ENCODE results near the gene NDUFC2. TPM values are rescaled to one million over a fixed set of nuclear protein-coding genes. Genes with fewer than 3 reads are reported as not detected.
"Not testable (repeated sequence)": the region's sequence is repeated elsewhere in the genome, so short reads cannot be mapped to it uniquely, and the experiment has no call there.

NDUFC2 gene
- polyA plus RNA-seq, 3 donors, result 111 to 327 (median 210) TPM

DNA sequence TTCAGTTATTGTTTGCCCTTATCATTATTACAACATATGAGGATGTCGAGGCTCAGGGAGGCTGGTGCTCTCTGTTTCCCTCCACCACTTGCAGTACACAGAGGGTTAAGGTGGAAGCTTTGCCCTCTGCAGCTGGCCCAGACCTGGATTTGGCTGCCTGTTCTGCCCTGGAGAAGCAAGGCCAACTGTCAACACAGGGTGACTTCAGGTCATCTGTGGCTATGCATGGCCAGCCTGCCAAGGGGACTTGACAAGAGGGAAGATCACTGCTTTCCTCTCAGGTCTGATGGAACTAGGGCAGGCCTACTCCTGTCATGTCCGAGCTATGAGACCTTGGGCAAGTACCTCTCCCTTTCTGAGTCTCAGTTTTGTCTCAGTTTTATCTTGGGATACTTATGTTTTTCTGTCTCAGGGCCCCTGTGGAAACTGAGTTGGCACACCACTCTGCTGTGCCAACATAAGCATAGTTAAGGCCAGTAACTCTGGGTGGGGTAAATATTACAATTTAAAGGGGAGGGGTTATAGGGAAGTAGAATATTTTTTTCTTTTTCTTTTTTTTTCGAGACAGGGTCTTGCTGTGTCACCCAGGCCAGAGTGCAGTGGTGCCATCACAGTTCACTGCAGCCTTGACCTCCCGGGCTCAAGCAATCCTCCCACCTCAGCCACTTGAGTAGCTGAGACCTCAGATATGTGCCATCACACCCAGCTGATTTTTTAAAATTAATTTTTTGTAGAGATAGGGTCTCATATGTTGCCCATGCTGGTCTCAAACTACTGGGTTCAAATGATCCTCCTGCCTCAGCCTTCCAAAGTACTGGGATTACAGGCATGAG is 18.4 kb downstream of the NDUFC2 start:
- no peak overlapping the region for H3K27ac ChIP-seq (ENCODE audit: low read depth, low read length)
- WGBS, 3 donors, result 25 to 65% (median 60%) methylated on average over 4 of the region's 4 CpGs

DNA sequence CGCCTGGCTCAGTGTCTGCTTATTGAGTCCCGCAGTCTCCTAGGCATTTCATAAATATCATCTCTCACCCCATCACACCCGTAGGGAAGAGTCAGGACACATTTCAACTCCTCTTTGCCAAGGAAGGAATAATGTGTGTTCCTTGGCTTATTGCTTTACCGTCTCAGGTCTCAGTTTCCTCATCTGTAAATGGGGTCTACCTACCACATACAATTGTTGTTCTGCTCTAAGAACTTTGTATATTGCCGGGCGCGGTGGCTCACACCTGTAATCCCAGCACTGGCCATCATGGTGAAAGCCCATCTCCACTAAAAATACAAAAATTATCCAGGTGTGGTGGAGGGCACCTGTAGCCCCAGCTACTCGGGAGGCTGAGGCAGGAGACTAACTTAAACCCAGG is 19.1 kb downstream of the NDUFC2 start:
- WGBS, 3 donors, result 87 to 96% (median 94%) methylated on average over 8 of the region's 8 CpGs
- H3K27ac ChIP-seq (ENCODE audit: low read depth, low read length), result no peak overlapping the region

DNA sequence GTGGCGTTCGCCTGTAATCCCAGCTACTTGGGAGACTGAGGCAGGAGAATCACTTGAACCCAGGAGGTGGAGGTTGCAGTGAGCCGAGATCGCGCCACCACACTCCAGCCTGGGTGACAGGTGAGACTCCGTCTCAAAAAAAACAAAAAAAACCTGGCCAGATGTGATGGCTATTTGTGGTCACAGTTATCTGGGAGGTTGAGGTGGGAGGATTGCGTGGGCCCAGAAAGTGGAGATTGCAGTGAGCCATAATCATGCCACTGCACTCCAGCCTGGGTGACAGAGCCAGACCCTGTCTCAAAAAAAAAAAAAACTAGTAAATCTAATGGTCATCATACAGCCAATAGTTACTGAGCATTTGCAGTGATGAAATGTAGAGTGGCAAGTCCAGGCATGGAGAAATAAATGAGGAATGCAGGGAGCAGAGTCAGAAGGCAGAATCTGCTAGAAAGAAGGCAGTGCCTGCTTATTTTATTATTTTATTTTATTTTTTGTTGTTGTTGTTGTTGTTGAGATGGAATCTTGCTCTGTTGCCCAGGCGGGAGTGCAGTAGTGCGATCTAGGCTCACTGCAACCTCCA is 19.8 kb downstream of the NDUFC2 start:
- not testable (repeated sequence) for H3K27ac ChIP-seq (ENCODE audit: low read depth, low read length)
- WGBS, 3 donors, result 95 to 97% (median 96%) methylated on average over 9 of the region's 9 CpGs

DNA sequence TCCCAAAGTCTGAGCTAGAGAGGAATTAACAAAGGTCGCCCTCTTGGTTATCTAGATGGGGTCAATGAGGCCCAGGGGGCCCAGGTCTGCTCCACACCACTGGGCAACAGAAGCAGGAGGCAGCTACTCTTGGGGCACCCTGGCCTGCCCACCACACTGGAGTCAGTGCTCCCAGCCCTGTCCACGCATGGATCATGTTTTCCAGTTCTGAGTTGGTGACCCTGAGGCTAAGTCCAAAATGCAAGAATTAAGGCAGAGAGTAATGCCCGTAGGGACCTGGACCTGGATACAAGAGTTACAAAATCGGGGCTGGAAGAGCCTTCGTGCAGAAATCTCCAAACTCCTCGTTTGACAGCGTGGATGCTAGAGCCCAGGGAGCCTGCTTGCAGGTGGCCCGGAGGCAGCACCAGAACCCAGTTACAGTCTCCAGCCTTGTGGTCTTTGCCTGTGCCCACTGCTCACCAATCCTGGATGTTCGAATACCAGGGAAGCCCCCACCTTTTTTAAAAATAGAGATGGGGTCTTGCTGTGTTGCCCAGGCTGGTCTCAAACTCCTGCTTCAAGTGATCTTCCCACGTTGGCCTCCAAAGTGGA is 22.1 kb downstream of the NDUFC2 start:
- H3K27ac ChIP-seq (ENCODE audit: low read depth, low read length), result no peak overlapping the region
- WGBS, 3 donors, result 77 to 78% (median 77%) methylated on average over 10 of the region's 10 CpGs

DNA sequence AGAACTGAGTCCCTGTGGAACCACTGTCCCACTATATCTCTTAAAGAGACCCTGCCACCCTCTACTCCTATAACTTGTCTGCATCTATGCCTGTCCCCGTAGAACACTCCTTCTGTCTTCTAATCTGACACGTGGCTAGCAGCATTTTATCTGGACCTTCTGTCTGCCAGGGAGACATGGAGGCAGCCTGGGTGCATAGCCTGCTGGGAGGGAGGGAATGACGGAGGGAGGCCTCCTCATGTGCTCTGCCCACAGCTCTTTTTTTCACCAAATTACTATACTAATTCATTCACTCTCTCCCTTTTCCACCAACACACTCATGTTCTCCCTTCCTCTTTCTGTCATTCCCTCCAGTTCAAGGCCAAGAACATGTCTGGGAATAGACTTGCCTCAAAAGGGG is 23.6 kb downstream of the NDUFC2 start:
- no peak overlapping the region for H3K27ac ChIP-seq (ENCODE audit: low read depth, low read length)
- WGBS, 3 donors, result 60 to 78% (median 75%) methylated on average over 3 of the region's 3 CpGs

DNA sequence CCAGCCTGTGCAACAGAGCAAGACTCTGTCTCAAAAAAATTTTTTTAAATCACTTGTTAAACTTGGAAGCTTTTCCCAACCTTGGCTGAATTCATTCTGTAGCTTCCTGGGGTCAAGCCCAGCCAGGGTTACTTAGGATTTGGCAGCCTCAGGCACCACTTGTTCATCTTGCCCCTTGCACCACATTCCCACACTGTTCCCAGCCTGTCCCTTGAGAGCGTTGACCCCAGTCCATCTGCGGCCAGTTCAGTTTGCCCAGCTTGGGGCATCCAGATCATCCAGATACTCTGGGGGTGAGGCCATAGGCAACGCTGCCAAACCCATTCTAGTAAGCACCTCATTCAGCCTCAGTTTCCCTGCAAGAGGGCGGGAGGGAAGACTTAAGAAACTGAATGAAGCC is 24.7 kb downstream of the NDUFC2 start:
- 77 to 84% (median 83%) methylated on average over 4 of the region's 4 CpGs for WGBS, 3 donors
- no peak overlapping the region for H3K27ac ChIP-seq (ENCODE audit: low read depth, low read length)

DNA sequence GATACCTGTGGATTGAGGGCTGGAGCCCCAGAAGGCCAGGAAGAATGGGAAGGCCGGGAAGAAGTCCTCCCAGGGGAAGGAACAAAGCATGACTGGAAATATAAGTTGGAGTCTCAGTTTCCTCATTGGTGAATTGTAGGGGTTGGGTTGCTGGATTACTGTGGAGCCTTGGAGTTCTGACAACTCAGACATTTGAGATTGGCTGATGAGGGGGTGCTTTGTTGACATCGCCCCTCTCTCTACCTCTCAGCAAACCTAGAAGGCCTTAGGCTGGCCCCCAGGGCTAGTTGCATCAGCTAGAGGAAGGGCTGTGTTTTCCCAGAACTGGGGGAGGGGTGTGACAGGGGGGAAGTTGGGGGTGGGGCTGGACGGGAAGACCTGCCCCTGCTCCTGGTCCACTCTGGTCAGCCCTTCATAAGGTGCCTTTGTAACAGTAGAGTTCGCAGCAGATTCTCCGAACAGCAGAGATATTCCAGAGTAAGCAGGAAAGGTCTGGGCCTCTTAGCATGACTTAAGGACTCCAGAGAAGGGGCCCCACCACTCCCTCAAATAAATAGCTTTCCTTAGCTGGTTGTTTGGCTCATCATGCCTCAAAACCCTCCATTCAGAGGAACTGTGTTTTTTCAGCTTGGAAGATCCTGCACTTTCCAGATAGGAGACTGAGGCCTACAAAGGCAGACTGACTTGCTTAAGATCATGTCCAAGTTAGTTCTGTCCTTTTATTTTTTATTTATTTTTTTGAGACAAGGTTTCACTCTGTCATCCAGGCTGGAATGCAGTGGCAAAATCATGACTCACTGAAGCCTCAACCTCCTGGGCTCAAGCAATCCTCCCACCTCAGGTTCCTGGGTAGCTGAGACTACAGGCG is 28.5 kb downstream of the NDUFC2 start:
- 75 to 83% (median 78%) methylated on average over 6 of the region's 6 CpGs for WGBS, 3 donors
- H3K27ac ChIP-seq (ENCODE audit: low read depth, low read length), result no peak overlapping the region

DNA sequence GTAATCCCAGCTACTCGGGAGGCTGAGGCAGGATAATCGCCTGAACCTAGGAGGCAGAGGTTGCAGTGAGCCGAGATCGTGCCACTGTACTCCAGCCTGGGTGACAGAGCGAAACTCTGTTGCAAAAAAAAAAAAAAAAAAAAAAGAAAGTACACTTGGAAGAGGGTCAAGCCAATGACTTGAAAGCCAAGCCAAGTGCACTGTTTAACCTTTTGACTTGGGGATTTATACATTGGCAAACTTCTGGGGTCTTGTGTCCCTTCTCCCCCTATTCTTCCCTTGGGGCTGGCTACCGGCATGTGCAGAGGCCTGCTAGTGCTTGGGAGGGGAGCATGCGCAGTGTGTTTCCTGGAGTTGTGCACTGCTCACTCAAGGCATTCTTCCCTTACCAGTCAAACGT is 30.3 kb downstream of the NDUFC2 start:
- H3K27ac ChIP-seq (ENCODE audit: low read depth, low read length), result no peak overlapping the region
- WGBS, 3 donors, result 72 to 81% (median 77%) methylated on average over 7 to 8 of the region's 8 CpGs

DNA sequence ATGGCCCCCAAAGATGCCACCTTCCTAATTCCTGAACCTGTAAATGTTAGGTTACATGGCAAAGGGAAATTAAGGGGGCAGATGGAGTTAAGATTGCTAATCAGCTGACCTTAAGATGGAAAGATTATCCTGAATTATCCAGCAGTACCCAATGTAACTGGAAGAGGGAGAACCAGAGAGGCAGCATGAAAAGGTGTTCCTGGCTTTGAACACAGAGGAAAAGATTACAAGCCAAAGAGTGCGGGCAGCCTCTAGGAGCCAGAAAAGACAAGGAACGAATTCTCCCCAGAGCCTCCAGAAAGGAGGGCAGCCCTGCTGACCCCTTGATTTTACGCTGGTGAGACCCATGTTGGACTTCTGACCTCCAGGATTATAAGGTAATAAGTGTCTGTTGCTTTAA is 31.1 kb downstream of the NDUFC2 start:
- no peak overlapping the region for H3K27ac ChIP-seq (ENCODE audit: low read depth, low read length)
- 84 to 96% (median 84%) methylated on average over 3 of the region's 3 CpGs for WGBS, 3 donors

DNA sequence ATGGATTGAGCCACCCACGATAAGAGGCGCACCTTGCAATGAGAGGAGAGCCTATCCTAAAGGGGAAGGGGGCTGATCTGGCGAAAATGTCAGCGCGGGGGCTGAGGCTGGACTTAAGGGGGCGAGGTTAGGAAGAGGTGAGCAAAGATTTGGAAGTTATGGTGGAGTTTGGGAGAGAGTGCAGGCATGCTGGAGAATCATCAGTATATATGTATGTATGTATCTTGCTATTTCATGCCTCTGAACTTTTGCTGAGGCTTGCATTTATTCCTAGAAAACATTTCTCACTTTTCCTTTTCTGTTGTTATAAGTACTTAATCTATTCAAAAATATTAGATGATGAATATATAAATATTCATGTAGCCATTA is 33.2 kb downstream of the NDUFC2 start:
- H3K27ac ChIP-seq (ENCODE audit: low read depth, low read length), result no peak overlapping the region

DNA sequence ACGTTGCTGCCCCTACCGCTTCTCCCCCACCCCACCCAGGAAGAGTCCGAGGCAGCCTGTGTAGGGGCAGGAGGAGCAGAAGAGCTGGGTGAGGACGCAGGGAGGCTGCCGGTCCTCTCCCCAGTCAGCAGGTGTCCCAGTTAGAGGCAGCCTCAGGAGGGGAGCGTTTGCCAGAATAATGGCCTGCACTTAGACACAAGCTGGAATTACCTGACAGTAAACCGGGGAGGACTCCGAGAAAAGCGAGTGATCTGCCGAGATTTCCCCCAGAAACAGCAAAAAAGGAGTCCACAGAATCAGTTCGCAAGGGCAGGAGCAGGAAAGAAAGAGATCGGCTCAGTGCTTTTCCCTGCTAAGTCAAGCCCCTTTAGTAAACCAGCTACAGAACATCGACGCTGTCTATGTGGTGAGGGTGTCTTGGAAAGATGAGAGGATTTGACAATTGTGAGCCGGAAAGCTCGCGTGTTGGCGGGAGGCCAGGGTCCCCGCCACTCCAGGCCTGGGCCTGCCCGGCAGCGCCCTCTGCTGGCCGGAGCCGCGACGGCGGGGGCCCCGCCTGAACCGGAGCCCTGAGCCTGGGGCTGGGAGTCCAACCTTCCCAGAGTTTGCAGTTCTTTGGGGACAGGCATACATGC is 33.7 kb downstream of the NDUFC2 start:
- WGBS, 3 donors, result 5 to 6% (median 5%) methylated on average over 28 of the region's 28 CpGs
- H3K27ac ChIP-seq (ENCODE audit: low read depth, low read length), result no peak overlapping the region

More for the DNA sequence above, 33.2 kb downstream of the NDUFC2 start:
- 17 to 38% (median 25%) methylated on average over 6 of the region's 6 CpGs for WGBS, 3 donors

DNA sequence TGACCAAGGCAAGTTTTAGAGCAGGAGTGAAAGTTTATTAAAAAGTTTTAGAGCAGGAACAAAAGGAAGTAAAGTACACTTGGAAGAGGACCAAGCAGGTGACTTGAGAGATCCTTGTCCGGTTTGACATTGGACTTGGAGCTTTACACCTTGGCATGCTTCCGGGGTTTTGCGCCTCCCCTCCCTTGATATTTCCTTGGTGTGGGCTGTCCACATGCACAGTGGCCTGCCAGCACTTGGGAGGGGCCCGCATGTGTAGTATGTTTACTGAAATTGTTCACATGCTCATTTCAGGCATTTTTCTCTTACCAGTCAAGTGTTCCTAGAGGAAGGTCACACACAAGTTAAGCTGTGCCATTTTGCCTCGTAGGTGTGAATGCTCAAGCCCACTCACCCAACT is 35.0 kb downstream of the NDUFC2 start:
- whole genome bisulfite sequencing, 3 donors, result 33 to 91% (median 70%) methylated on average over 5 of the region's 5 CpGs
- no peak overlapping the region for H3K27ac ChIP-seq (ENCODE audit: low read depth, low read length)

DNA sequence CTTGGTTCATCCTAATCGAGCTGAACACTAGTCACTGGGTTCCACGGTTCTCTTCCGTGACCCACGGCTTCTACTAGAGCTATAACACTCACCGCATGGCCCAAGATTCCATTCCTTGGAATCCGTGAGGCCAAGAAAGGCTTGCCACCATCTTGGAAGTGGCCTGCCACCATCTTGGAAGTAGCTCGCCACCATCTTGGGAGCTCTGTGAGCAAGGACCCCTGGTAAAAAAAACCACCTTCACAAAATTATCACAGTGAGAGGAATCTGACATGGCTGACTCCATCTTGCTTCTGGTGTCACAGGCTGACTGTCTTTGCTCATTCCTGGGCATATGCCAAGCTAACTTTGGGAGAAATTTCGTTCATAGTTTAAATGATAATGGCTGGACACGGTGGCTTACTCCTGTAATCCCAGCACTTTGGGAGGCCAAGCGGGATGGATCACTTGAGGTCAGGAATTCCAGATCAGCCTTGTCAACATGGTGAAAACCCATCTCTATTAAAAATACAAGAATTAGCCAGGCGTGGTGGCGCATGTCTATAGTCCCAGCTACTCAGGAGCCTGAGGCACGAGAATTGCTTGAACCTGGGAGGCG is 37.7 kb downstream of the NDUFC2 start:
- 95 to 96% (median 96%) methylated on average over 14 of the region's 14 CpGs for WGBS, 3 donors
- no peak overlapping the region for H3K27ac ChIP-seq (ENCODE audit: low read depth, low read length)

DNA sequence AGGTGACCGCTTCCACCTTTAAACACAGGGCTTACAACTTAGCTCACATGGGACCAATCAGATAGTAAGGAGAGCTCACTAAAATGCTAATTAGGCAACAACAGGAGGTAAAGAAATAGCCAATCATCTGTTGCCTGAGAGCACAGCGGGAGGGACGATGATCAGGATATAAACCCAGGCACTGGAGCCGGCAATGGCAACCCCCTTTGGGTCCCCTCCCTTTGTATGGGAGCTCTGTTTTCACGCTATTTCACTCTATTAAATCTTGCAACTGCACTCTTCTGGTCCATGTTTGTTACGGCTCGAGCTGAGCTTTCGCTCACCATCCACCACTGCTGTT is 38.3 kb downstream of the NDUFC2 start:
- H3K27ac ChIP-seq (ENCODE audit: low read depth, low read length), result not testable (repeated sequence)
- 96 to 97% (median 96%) methylated on average over 8 of the region's 8 CpGs for WGBS, 3 donors

DNA sequence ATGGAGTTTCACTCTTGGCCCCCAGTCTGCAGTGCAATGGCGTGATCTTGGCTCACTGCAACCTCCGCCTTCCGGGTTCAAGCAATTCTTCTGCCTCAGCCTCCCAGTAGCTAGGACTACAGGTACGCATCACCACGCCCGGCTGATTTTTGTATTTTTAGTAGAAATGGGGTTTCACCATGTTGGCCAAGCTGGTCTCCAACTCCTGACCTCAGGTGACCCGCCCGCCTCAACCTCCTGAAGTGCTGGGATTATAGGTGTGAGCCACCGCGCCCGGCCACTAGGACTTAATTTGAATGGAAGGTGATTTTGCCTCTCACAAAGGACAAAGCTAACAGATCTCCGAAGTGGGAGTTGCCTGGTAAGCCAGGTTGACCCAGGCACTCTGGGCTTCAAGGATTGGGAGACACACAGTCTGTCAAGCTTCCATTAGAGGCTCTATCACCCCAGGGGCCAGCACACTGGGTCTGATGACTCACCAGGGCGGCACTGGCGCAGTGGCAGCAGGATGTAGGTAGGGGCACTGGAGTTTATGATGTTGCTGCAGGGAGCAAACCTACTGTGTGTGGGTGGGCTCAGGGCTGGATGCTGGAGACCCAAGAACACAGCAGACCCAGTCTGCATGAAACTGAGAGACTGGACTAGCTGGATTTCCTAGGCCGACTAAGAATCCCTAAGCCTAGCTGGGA is 38.8 kb downstream of the NDUFC2 start:
- no peak overlapping the region for H3K27ac ChIP-seq (ENCODE audit: low read depth, low read length)
- WGBS, 3 donors, result 88 to 94% (median 93%) methylated on average over 15 of the region's 15 CpGs

DNA sequence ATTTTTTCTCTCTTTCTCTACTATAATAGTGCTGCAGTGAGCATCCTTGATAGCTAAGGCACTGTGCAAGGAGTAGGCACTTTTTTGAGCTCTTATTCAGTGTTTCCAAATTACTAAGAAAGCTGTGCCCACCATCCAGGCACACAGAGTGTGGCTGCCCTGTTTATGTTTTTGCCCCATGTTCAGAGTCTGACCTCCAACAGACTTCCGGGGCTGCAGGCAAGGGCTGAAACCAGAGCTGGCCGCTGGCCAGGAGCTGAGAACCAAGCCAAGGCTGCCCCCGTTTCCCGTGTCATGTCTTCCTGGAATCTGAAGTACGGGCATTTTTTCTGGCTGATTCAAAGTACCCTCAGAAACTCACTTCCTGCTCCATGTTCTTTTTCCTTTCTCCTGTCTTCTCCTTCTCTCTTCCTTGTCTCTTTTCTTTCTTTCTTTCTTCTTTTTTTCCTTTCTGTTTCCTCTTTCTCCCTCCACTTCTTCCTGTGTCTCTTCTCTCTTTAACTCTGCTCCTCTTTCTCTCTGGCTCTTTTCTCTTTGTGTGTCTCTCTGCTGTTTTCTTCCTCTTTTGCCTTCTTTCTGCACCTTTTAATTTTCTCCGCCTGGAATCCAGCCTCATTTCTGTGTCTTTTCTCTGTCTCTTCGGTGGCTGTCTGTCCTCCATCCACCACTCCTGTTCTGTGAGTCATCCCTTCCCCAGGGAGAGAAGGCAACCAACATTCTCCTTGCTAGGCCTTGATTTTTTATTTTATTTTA is 39.6 kb downstream of the NDUFC2 start:
- H3K27ac ChIP-seq (ENCODE audit: low read depth, low read length), result no peak overlapping the region
- WGBS, 3 donors, result 15 to 23% (median 15%) methylated on average over 7 of the region's 7 CpGs

DNA sequence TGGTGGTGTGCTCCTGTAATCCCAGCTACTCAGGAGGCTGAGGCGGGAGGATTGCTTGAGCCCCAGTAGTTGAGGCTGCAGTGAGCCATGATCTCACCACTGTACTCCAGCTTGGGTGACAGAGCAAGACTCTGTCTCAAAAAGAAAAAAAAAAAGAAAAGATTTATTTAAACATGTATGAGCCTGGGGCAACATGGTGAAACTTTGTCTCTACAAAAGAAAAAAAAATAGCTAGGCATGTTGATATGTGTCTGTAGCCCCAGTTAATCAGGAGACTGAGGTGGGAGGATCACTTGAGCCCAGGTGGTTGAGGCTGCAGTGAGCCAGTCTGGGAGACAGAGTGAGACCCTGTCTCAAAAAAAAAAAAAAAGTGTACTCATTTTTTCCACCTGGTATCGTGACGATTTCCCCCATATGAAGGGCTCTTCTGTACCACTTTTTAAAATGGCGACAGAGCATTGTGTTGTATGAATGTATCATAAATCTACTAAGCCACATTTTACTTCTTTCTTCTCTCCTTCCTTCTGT is 40.2 kb downstream of the NDUFC2 start:
- 62 to 87% (median 86%) methylated on average over 4 of the region's 4 CpGs for WGBS, 3 donors
- no peak overlapping the region for H3K27ac ChIP-seq (ENCODE audit: low read depth, low read length)

All from adipose tissue (tissue), 3 donors.